HepG2 (cell line): ENCODE data around the gene TRAF3. TPM values are rescaled to one million over a fixed set of nuclear protein-coding genes. Genes with fewer than 3 reads are reported as not detected.

ENCODE experiments used
- AFF4 ChIP-seq: sonication (generic); formaldehyde crosslinking; IDR thresholded peaks from 2 replicates; pipeline ENCODE4 v1.4.0; 2020; ENCODE audit warnings: missing genetic modification reagents
- ARNTL ChIP-seq: sonication (generic); formaldehyde crosslinking; IDR thresholded peaks from 2 replicates; pipeline ENCODE4 v1.4.0; 2020; ENCODE audit warnings: mild to moderate bottlenecking, missing genetic modification reagents
- CENPBD1 ChIP-seq: sonication (generic); formaldehyde crosslinking; IDR thresholded peaks from 2 replicates; pipeline ENCODE4 v1.8.0; 2022; ENCODE audit warnings: missing genetic modification reagents, low read depth, mild to moderate bottlenecking, borderline replicate concordance
- CHD2 ChIP-seq: IDR thresholded peaks from 2 replicates; pipeline ENCODE4 v1.6.1; 2011; ENCODE audit warnings: low read depth, low read length, improper control_type of control experiment
- IKZF1 ChIP-seq: fragments of 450-650 bp; IDR thresholded peaks from 2 replicates; pipeline ENCODE4 v1.7.1; 2016
- IKZF4 ChIP-seq: sonication (generic); formaldehyde crosslinking; IDR thresholded peaks from 2 replicates; pipeline ENCODE4 v1.5.1; 2020; ENCODE audit warnings: borderline replicate concordance, mild to moderate bottlenecking, low read depth, missing genetic modification reagents; ENCODE audit errors: not compliant biosample characterization
- KLF15 ChIP-seq: sonication (generic); formaldehyde crosslinking; IDR thresholded peaks from 2 replicates; pipeline ENCODE4 v1.8.1; 2023; ENCODE audit warnings: borderline replicate concordance, mild to moderate bottlenecking, inconsistent platforms, missing genetic modification reagents, mixed read lengths
- MAFK ChIP-seq, 2 experiments: IDR thresholded peaks in 1 of 2; conservative IDR thresholded peaks in 1 of 2; 2 replicates each; pipeline ENCODE4 v1.6.1; 2011; ENCODE audit warnings: improper control_type of control experiment in 2 of 2, low read length in 2 of 2
- MXD3 ChIP-seq: IDR thresholded peaks from 2 replicates; pipeline ENCODE4 v1.6.1; 2016; ENCODE audit warnings: mild to moderate bottlenecking, missing biosample characterization, missing genetic modification reagents
- NBN ChIP-seq: fragments of 450-650 bp; conservative IDR thresholded peaks from 2 replicates; pipeline ENCODE4 v1.6.1; 2017
- NFKBIZ ChIP-seq: IDR thresholded peaks from 2 replicates; pipeline ENCODE4 v1.6.1; 2018; ENCODE audit warnings: missing genetic modification reagents, missing compliant biosample characterization
- NR2F1 ChIP-seq, 2 experiments: fragments of 450-650 bp in 1 of 2; formaldehyde crosslinking in 1 of 2; IDR thresholded peaks; 2 replicates each; pipeline versions ENCODE4 v1.5.0 to v1.6.1; 2016 to 2020; ENCODE audit warnings: mild to moderate bottlenecking in 1 of 2, missing compliant biosample characterization in 1 of 2, missing genetic modification reagents in 1 of 2, moderate library complexity in 1 of 2
- PAX8 ChIP-seq: sonication (generic); formaldehyde crosslinking; IDR thresholded peaks from 2 replicates; pipeline ENCODE4 v1.8.0; 2022; ENCODE audit warnings: mild to moderate bottlenecking, missing genetic modification reagents, borderline replicate concordance
- RXRA ChIP-seq: sonication (generic); formaldehyde crosslinking; IDR thresholded peaks from 2 replicates; pipeline ENCODE4 v1.5.1; 2020; ENCODE audit warnings: missing genetic modification reagents
- THAP8 ChIP-seq: sonication (generic); formaldehyde crosslinking; IDR thresholded peaks from 2 replicates; pipeline ENCODE4 v1.5.1; 2020; ENCODE audit warnings: missing genetic modification reagents, mild to moderate bottlenecking, borderline replicate concordance
- ZBTB33 ChIP-seq: sonication (generic); formaldehyde crosslinking; IDR thresholded peaks from 2 replicates; pipeline ENCODE4 v1.4.0; 2020; ENCODE audit warnings: missing genetic modification reagents
- ZKSCAN5 ChIP-seq: sonication (generic); formaldehyde crosslinking; IDR thresholded peaks from 2 replicates; pipeline ENCODE4 v1.5.1; 2020; ENCODE audit warnings: mild to moderate bottlenecking, missing genetic modification reagents
- ZNF275 ChIP-seq: sonication (generic); formaldehyde crosslinking; IDR thresholded peaks from 2 replicates; pipeline ENCODE4 v1.8.0; 2022; ENCODE audit warnings: missing genetic modification reagents, mild to moderate bottlenecking, inconsistent platforms, borderline replicate concordance
- ZNF510 ChIP-seq: sonication (generic); formaldehyde crosslinking; IDR thresholded peaks from 2 replicates; pipeline ENCODE4 v1.4.0; 2020; ENCODE audit warnings: low read depth, mild to moderate bottlenecking, missing genetic modification reagents
- ZNF768 ChIP-seq: sonication (generic); formaldehyde crosslinking; IDR thresholded peaks from 2 replicates; pipeline ENCODE4 v1.4.0; 2020; ENCODE audit warnings: missing genetic modification reagents
- polyA plus RNA-seq, 8 experiments: library from polyadenylated mRNA; depleted of rRNA in 3 of 8; stranded (reverse) in 7 of 8; unstranded in 1 of 8; fragments of >200 nt; fragmentation: Illumina TruSeq in 4 of 8; extraction: Trizol in 4 of 8; gene quantifications; 2 replicates each; pipeline versions ENCODE4 v1.2.1 to v1.2.3, GENCODE V29; 2011 to 2016; ENCODE audit warnings: low read depth in 4 of 8, missing spikeins in 1 of 8, mixed read lengths in 1 of 8; ENCODE audit not compliant: insufficient read depth in 1 of 8
- total RNA-seq, 5 experiments: library from RNA; depleted of rRNA; stranded (reverse); fragments of >200 nt; fragmentation: Illumina TruSeq; extraction: Trizol; gene quantifications; 2 replicates each; pipeline ENCODE4 v1.2.3, GENCODE V29; 2016; ENCODE audit warnings: low read depth in 1 of 5

Gene TRAF3
- total and polyA plus RNA-seq, 2 of the 13 experiments (the other 11 are each of a cell fraction or from before 2014, with no cell fraction given), result 6.9 to 12.2 TPM

- no peak for TF ChIP-seq AFF4 (CRISPR knock-in tag)
- no peak for TF ChIP-seq MXD3
- TF ChIP-seq THAP8 (CRISPR knock-in tag), result no peak
- no peak for TF ChIP-seq MAFK (conservative IDR thresholded peaks at IDR 0.05 in 1 of 2, IDR thresholded peaks at IDR 0.05 in 1 of 2; ENCODE audit: low read length in 2 of 2)
- peak; percentile 94 for TF ChIP-seq ZBTB33 (CRISPR knock-in tag)
- no peak for TF ChIP-seq ZKSCAN5 (CRISPR knock-in tag)
- TF ChIP-seq NBN, result no peak
- peak; percentile 38; the same call in 1 of the 2 replicates for TF ChIP-seq RXRA (CRISPR knock-in tag)
- no peak for TF ChIP-seq IKZF4 (CRISPR knock-in tag)
- TF ChIP-seq IKZF1, result no peak
- no peak for TF ChIP-seq ZNF275 (CRISPR knock-in tag)
- no peak for TF ChIP-seq NFKBIZ (CRISPR knock-in tag)
- TF ChIP-seq ZNF510 (CRISPR knock-in tag), result no peak
- no peak for TF ChIP-seq ZNF768 (CRISPR knock-in tag)
- 0 out of 2 replicates have a peak, but pooled peaks have one; percentile 55 for TF ChIP-seq PAX8 (CRISPR knock-in tag)
- no peak for TF ChIP-seq ARNTL (CRISPR knock-in tag)
- TF ChIP-seq CHD2, result no peak
- no peak for TF ChIP-seq NR2F1 (CRISPR knock-in tag; IDR thresholded peaks at IDR 0.05)
- TF ChIP-seq KLF15 (CRISPR knock-in tag), result no peak
- TF ChIP-seq CENPBD1 (CRISPR knock-in tag), result no peak
Measured at GRCh38 chr14:102776761-102777710, at the start of gene TRAF3 (continued).
